NK-92 treated with Interleukin-12 subunit alpha and Interleukin-12 subunit beta, amount 100 ng/mL, for 24 hours (cell line): ENCODE data around the gene DCK.

Experiments used
- DNase-seq: peaks from one replicate; lab custom pipeline; 2025; lab: John Stamatoyannopoulos, UW

DCK gene

GRCh38 chr4:71064521-71064920 is 71.1 kb downstream of the DCK start:
- no peak for DNase-seq

GRCh38 chr4:71065991-71066510 is 72.6 kb downstream of the DCK start:
- DNase-seq, result no peak

GRCh38 chr4:71066737-71067716 is 73.6 kb downstream of the DCK start:
- no peak for DNase-seq

GRCh38 chr4:71069063-71069462 is 75.6 kb downstream of the DCK start:
- DNase-seq, result no peak

- DNase-seq, result no peak
Observed at GRCh38 chr4:71070015-71070414, 76.6 kb downstream of the DCK start.

GRCh38 chr4:71074452-71075299 is 81.2 kb downstream of the DCK start:
- DNase-seq, result no peak
